GM19463 (cell line): Measurements from ENCODE around the gene CHRD.

Source experiments
- ATAC-seq: cut with Tn5 transposase; IDR thresholded peaks from one replicate; pipeline ENCODE4 v1.9.1; 2021; ENCODE audit warnings: mild to moderate bottlenecking, moderate library complexity; ENCODE audit not compliant: unreplicated experiment

Gene CHRD

DNA sequence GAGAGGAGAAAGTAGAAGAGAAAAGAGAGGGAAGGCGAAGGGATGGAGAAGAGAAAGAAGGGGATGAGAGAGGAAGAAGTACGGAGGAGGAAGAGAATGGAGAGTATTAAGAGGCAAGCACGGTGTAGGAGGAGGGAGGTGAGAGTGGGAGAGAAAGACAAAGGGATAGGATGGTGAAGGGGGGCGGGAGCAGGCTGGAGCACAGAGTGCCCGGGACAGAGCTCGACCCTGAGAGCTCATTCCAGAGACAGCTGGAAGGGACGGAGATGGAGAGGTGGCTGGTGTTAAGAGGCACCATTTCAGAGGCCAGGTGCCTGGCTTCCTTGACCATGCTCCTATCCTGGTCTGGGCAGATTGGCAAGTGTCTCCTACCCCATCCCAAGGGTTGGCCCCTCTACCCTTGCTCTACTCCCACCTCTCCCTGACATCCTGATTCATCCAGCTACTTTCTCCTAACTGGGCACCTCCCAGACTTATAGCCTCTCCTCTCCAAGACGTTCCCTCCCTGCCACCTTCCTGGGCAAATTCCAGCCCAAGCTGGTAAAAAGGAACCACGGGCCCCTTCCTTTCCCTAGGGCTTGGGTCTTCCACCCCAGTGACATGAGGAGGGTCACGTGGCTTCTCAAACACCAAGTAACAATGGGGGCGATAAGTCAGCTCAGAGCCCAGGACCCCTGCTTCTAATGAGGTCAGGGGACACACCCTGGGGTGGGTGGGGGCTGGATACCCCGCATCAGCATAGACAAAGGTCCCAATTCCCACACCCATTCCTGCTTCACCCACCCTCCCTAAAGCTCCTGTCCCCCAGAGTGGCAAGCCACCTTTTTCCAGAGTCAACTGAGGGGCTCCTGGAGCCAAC lies 19.6 kb upstream of the CHRD start:
- no peak for ATAC-seq

DNA sequence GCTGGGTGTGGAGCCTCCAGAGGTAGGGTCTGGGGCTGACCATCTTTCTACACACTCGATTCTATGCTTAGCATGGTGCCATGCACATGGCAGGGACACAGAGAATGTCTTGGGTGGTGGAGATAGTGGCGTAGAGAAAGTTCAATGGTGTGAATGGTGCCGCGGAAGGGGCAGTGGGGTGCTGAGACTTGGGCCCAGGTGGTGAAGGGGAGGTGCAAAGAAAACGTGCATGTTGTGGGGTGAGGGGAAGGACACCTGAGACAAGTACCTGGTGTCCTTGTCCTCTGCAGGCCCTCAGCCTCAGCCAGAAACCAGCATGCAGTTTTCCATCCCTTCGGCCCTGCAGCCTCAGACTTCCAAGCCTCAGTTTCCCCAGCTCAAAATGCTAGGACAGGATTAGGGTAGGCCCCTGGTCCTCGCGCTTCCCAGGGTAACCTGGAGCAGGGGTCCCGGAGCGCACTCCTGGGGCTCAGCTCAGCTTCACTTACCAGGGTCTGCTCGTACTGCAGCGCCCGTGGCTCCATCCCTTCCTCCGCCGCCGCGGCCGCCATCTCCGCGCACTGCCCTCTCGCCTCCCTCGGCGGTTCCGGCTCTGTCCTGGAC lies 18.8 kb upstream of the CHRD start:
- peak; percentile 3 for ATAC-seq

- peak; percentile 45 for ATAC-seq
Observed at GRCh38 chr3:184361532-184361931, 18.3 kb upstream of the CHRD start, which contains the start of the genes CLCN2 and POLR2H. Gene CLCN2, minus strand, starts transcription at chr3:184361605. Its CDS starts 126 bp downstream, at chr3:184361479. Gene POLR2H, plus strand, starts transcription at chr3:184361710. Its CDS starts 1,783 bp downstream, at chr3:184363493.

DNA sequence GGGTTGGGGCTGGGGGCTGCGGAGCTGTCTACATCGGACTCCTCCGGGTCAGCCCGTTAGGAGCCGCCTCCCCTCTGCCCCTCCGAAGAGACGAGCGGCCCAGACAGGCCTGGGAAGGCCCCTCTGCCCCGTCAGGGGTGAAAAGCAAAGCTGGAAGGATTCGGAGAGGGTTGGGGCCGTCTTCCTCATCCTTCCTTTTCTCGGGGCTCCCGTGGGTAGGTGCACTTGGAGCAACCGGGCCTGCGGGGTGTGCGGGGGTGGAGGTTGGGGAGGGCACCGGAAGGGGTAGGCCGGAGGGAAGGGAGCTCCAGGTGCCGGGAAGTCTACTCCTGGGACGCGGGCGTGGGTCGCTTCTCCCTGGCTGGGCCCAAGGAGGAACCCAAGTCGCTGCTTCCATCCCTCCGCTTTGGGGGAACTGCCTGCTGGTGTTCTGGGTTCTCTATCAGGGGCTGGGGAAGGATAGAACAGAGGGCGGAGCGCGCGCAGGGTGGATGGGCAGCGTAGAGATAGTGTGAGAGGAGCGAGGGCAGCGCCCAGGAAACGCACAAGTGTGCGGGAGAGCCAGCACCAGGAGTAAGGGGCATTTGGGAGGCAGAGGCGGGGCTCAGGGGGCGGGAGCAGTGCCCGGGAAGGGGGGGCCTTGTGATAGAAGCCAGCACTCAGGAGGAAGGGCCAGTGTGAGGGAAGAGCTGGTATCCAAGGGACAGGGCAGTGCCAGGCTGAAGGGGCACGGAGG lies 17.8 kb upstream of the CHRD start:
- no peak for ATAC-seq

DNA sequence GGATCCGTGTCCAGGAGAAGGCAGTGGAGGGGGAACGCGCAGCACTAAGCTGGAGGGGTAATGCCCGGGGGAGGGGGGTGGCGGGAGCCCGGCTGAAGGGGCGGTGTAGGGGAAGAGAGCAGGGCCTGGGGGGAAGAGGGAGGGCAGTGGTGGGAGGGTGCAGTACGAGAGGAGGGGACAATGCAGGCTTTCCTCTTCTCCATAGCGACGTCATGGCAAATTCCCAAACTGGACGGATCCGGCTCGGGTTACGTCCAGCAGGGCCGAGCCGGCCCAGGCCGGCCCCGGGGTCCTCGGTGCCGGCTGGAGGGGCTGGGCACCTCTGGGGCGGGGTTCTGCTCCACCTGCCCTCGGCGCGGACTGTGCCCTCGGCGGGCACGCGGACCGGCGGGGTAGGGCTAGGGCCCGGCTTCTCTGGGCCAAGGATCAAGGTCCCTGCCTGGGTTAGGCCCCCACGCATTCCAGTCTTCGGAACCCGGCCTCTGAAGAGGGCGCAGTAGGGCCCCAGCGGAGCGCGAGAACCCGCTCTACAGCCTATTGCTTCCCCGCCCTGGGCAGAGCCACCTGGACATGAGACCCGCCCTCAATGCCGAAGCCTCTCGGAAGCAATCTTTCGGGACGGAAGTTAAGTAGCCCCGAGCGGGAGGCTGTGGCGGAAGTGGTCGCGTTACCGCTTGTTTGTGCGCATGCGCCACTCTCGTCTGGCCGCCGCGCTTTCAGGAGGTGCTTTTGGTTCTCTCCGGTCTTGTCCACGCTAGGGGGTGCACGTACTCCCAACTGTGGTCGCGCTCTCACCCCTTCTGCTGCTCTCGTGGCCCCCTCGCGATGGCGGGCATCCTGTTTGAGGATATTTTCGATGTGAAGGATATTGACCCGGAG lies 16.9 kb upstream of the CHRD start:
- ATAC-seq = peak; percentile 78

GRCh38 chr3:184366619-184367289 lies 13.1 kb upstream of the CHRD start:
- ATAC-seq = no peak

- ATAC-seq = no peak
Observed at GRCh38 chr3:184368116-184368515, 11.7 kb upstream of the CHRD start.

GRCh38 chr3:184368586-184369183 lies 11.2 kb upstream of the CHRD start:
- ATAC-seq = no peak

GRCh38 chr3:184371570-184372018 lies 8.3 kb upstream of the CHRD start:
- peak; percentile 86 for ATAC-seq

DNA sequence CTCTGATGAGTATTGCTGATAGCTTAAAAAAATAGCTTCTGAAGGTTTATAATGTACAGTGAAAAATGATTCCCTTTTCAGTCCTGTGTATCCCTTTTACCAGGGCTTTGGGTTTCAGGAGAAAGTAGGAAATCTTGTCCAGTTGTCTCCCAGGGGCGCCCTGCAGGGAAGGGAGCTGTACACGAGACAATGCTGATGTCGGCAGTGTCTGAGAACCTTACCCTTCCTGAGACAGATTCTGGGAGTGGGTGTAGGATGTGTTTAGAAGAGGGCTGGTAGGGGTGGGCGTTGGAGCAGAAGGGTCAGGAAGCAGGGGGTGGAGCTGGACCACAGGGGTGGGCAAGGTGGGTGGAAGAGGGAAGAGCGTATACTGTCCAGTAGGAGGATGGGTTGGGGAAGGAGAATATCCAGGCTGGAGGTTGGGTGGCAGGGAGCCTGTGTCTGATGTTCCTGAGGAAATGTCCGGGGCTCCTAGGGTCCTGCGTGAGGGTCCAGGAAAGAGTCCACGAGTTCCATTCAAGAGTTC lies 7.5 kb upstream of the CHRD start:
- no peak for ATAC-seq

- no peak for ATAC-seq
Observed at GRCh38 chr3:184372911-184373310, 6.9 kb upstream of the CHRD start.

DNA sequence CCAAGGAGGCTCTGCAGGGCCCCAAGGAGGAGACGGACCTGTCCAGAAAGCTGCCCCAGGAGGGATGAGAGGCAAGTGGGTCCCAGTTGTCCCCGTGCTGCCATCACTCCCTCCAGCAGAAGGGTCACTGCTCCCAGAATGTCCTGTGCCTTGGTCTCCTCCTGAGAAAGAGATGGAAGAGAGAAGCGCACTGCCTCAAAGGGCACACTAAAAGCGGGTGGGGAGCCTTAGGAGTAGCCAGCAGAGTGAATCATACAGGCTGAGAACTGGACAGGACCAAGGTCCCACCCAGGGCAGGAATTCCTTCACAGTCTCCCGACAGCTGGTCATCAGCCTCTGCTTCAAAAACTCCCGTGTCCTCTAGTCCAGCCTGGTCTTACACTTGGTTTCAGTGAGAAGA lies 6.4 kb upstream of the CHRD start:
- ATAC-seq = no peak

DNA sequence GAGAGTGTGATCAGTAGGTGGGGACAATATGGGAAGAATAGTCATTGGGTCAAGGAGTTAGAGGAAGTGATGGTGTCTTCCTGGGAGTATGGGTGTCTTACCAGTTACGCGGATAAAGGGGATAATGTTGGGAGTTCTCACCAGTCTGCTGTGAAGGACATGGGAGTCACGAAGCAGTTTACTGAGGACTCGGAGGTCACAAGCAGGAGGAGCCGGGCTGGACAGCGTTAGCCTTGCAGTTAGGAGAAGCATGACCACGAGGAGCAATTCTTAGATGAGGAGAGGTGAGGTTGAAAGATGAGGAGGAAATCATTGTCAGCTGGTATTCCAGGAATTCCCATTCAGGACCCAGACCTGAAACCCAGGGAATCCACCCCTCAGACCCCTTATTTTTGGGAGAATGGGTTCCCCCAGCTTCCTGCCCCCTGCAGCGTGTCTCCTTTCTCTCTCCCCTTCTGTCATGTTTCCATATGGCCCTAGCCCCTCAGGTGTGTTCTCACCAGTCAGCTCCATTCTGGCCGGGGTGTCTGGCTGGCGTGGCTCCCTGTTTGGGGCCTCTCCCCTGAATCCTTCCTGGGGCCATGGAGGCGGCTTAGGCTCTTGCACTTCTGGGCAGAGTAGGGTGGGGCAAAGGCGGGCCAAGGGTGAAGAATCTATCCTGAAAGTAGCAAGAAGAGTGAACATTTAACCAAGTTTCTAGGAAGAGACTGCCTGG lies 4.0 kb upstream of the CHRD start:
- ATAC-seq = no peak

- ATAC-seq = no peak
Observed at GRCh38 chr3:184377374-184377773, 2.5 kb upstream of the CHRD start.

- no peak for ATAC-seq
Observed at GRCh38 chr3:184377882-184378445, 1.9 kb upstream of the CHRD start, which contains the start of gene THPO. Gene THPO, minus strand, starts transcription at chr3:184378207. Its CDS starts 1,948 bp downstream, at chr3:184376259.

DNA sequence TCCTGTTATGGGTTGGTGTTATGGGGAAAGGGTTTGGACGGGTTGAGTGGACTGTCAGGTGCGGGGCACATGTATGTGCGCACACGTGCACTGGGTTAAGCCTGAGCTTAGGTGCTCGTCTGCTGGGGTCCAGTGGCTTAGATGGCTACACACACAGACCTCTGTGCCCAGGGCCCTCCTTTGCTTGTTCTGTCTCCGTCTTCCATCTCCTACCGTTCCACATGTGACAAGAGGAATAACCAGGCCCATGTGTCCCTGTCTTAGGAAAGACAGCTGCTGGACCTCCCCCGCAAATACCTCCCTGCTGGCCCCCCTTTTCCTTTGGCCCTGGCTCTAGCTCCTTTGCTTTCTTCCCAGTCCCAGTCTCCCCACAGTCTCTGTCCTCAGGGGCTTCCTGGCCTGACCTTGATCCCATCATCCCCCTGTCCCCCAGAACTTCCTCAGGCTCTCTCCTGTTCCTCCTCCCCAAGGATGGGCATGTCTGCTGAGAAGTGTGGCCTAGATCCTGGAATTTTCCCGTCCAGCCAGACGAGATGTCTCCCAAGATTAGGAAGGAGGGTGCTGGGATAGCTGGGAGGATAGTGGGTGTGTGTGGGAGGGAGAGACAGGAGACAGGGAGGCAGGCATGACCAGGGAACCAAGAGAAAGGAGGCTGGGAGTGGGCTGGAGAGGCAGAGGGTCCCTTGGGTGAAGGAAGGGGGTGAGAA lies 1.1 kb upstream of the CHRD start:
- ATAC-seq = no peak

DNA sequence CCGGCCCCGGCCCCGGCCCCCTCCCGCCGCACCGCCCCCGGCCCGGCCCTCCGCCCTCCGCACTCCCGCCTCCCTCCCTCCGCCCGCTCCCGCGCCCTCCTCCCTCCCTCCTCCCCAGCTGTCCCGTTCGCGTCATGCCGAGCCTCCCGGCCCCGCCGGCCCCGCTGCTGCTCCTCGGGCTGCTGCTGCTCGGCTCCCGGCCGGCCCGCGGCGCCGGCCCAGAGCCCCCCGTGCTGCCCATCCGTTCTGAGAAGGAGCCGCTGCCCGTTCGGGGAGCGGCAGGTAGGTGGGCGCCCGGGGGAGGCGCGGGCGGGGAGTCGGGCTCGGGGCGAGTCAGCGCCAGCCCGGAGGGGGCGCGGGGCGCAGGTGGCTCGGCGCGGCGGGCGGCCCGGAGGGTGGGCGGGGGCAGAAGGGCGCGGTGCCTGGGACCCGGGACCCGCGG lies 352 bp downstream of the CHRD start:
- ATAC-seq = no peak
